ENCODE data around the gene BEST2. TPM values are rescaled to one million over a fixed set of nuclear protein-coding genes. Genes with fewer than 3 reads are reported as not detected.

BEST2 gene
- polyA plus RNA-seq, 2 donors = 0.06 TPM

DNA sequence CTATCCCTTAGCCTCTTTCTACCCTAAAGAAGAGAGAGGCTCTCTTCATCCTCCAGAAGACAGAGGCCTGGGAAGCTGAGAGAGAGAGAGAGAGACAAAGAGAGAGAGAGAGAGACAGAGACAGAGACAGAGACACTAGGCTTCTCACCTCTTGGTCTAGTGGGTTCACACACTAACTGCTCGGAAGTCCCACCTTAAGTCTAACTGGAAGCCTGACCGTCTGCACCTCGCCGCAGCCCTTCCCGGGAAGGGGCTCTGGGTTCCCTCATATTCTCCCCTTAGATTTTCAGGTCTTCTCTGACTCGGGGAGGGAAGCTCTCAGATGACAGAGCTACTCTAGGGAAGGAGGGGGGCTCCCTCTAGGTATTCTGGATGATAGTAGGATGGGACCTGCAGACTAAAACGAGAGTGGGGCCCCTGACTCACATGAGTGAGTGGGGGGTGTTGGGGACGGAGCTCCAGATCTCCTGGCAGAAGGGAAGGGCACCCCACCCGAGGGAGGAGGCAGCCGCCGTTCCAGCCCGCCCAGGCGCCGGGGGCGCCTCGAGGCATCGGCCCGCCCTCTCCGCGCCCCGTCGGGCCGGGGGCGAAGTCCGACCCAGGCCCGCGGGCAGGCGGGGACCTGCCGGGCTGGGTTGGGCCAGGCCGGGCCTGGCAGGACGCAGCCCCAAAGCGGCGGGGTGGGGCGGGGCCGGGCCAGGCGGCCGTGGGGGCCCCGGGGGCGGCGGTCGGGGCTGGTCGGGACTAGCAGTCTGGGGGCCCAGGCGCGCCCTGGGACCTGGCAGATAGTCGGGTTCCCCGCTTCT, 37.7 kb downstream of the BEST2 start:
- 1 to 2% methylated on average over 31 to 46 of the region's 46 CpGs for WGBS, 2 donors
- Histone ChIP-seq H3K4me1 (ENCODE audit: control insufficient read depth in 2 of 2, insufficient read depth in 2 of 2, low read length in 1 of 2) (peaks cover 0 to 22% of the 10 kb centered on the region in 2 donors), H3K27ac (ENCODE audit: low read depth in 2 of 2, low read length in 1 of 2) (peak overlapping the region; percentile 100), H3K4me3 (ENCODE audit: low read depth in 1 of 2, low read length in 2 of 2) (peak overlapping the region; percentile 96 to 99), H3K36me3 (ENCODE audit: control insufficient read depth in 2 of 2, insufficient read depth in 2 of 2, low read length in 1 of 2) (peaks cover 0 to 4% of the 10 kb centered on the region in 2 donors), H3K27me3 (ENCODE audit: control insufficient read depth in 1 of 2, insufficient read depth in 2 of 2, low read length in 2 of 2) (no peaks in the 10 kb centered on the region), H3K9me3 (ENCODE audit: control insufficient read depth in 2 of 2, insufficient read depth in 1 of 2, low read depth in 1 of 2, low read length in 1 of 2) (no peaks in the 10 kb centered on the region)

DNA sequence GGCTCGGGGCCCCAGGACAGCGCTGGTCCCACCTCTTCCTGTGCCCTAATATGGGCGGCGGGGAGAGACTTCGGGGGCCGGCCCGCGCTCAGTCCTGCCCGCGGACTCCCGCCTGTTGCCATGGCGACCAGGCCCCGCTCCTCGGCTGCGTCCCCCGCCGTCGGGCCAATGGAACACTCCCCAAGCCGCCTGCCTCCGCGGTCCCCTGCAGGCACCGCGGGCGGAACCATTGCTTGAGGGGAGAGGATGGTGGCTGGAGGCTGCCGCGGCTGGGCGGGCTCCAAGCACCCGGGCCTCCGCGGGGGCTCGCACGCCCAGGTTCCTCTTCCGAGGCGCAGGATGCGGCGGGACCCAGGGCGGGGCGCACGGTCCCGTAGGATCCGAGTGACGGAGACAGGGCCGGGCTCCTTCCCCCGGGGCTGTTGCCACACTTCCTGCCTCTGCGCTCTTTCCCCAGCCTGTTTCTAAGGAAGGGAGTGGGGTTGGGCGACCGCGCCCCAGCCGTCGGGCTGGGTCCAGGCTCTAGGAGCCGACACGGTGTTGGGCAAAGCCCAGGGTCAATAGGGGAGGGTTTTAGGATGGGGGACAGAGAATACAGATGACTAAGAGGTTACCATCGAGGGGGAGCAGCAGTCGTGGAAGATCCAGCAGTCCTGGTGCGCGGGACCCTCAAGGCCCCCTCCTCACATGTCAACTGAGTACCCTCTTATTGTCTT, 38.5 kb downstream of the BEST2 start:
- Histone ChIP-seq H3K27ac (ENCODE audit: low read depth in 2 of 2, low read length in 1 of 2) (peak overlapping the region; percentile 100), H3K36me3 (ENCODE audit: control insufficient read depth in 2 of 2, insufficient read depth in 2 of 2, low read length in 1 of 2) (peaks cover 0 to 4% of the 10 kb centered on the region in 2 donors), H3K27me3 (ENCODE audit: control insufficient read depth in 1 of 2, insufficient read depth in 2 of 2, low read length in 2 of 2) (no peaks in the 10 kb centered on the region), H3K9me3 (ENCODE audit: control insufficient read depth in 2 of 2, insufficient read depth in 1 of 2, low read depth in 1 of 2, low read length in 1 of 2) (no peaks in the 10 kb centered on the region), H3K4me1 (ENCODE audit: control insufficient read depth in 2 of 2, insufficient read depth in 2 of 2, low read length in 1 of 2) (peaks cover 0 to 14% of the 10 kb centered on the region in 2 donors), H3K4me3 (ENCODE audit: low read depth in 1 of 2, low read length in 2 of 2) (peak overlapping the region; percentile 96 to 99)
- 0% methylated on average over 52 to 56 of the region's 56 CpGs for WGBS, 2 donors

DNA sequence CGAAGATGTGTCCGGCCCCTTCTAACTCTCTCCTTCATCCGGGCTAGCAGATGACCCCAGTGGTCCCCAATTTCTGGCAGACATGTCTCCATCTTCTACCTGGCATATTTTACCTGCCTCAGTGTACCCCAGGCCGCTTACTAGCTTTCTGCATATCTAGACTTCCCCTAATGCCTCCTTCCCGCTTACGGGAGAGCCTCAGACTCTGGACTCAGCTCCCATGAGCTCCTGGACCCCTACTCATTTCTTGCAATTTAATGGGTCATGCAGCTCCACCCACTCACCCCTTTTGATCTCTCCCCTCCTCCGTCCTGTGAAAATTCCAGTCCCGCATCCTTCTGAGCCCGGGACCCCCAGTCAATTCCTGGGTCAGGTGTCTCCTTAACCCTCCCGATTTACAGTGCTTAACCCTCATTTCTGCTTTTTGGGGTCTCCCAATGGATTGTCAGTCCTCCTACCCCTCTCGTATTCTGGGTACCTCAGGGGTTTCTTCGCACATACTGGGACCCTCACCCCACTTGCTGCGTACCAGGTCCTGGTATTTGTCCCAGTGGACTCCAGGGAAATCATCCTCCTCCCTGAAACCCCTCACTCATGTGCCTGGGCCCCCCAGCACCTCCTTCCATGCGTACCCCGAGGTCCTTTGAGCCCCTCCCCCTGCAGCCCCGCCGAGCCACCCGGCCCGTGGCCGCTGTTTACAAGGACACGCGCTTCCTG, 39.2 kb downstream of the BEST2 start:
- WGBS, 2 donors = 1 to 2% methylated on average over 22 of the region's 22 CpGs
- H3K27ac ChIP-seq (ENCODE audit: low read depth in 2 of 2, low read length in 1 of 2) = peak overlapping the region; percentile 100

DNA sequence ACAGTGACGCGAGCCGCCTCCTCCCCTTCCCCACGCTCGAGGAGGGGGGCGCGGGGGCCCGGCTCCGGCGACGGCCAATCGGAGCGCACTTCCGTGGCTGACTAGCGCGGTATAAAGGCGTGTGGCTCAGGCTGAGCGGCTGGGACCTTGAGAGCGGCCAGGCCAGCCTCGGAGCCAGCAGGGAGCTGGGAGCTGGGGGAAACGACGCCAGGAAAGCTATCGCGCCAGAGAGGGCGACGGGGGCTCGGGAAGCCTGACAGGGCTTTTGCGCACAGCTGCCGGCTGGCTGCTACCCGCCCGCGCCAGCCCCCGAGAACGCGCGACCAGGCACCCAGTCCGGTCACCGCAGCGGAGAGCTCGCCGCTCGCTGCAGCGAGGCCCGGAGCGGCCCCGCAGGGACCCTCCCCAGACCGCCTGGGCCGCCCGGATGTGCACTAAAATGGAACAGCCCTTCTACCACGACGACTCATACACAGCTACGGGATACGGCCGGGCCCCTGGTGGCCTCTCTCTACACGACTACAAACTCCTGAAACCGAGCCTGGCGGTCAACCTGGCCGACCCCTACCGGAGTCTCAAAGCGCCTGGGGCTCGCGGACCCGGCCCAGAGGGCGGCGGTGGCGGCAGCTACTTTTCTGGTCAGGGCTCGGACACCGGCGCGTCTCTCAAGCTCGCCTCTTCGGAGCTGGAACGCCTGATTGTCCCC, 39.9 kb downstream of the BEST2 start, which contains the start of gene JUNB:
TSS of gene JUNB (plus strand) at position 142 of the 706 bp plus-strand sequence. CDS start at position 428, 286 bp downstream.
- H3K27ac ChIP-seq (ENCODE audit: low read depth in 2 of 2, low read length in 1 of 2) = peak within 1 kb of the TSS; percentile 100
- H3K4me1 ChIP-seq (ENCODE audit: control insufficient read depth in 2 of 2, insufficient read depth in 2 of 2, low read length in 1 of 2) = peaks cover 0 to 3% of the 10 kb centered on the region in 2 donors
- no peaks in the 10 kb centered on the region for H3K9me3 ChIP-seq (ENCODE audit: control insufficient read depth in 2 of 2, insufficient read depth in 1 of 2, low read depth in 1 of 2, low read length in 1 of 2)
- H3K36me3 ChIP-seq (ENCODE audit: control insufficient read depth in 2 of 2, insufficient read depth in 2 of 2, low read length in 1 of 2) = peaks cover 0 to 4% of the 10 kb centered on the region in 2 donors
- 0 to 1% methylated on average over 60 to 73 of the region's 73 CpGs for WGBS, 2 donors
- H3K4me3 ChIP-seq (ENCODE audit: low read depth in 1 of 2, low read length in 2 of 2) = peak within 1 kb of the TSS; percentile 96 to 99
- H3K27me3 ChIP-seq (ENCODE audit: control insufficient read depth in 1 of 2, insufficient read depth in 2 of 2, low read length in 2 of 2) = no peaks in the 10 kb centered on the region

More for the DNA sequence above, 39.2 kb downstream of the BEST2 start:
- Histone ChIP-seq H3K36me3 (ENCODE audit: control insufficient read depth in 2 of 2, insufficient read depth in 2 of 2, low read length in 1 of 2) (peaks cover 0 to 4% of the 10 kb centered on the region in 2 donors), H3K9me3 (ENCODE audit: control insufficient read depth in 2 of 2, insufficient read depth in 1 of 2, low read depth in 1 of 2, low read length in 1 of 2) (no peaks in the 10 kb centered on the region), H3K4me1 (ENCODE audit: control insufficient read depth in 2 of 2, insufficient read depth in 2 of 2, low read length in 1 of 2) (peaks cover 0 to 7% of the 10 kb centered on the region in 2 donors), H3K4me3 (ENCODE audit: low read depth in 1 of 2, low read length in 2 of 2) (peak overlapping the region; percentile 96 to 99), H3K27me3 (ENCODE audit: control insufficient read depth in 1 of 2, insufficient read depth in 2 of 2, low read length in 2 of 2) (no peaks in the 10 kb centered on the region)

DNA sequence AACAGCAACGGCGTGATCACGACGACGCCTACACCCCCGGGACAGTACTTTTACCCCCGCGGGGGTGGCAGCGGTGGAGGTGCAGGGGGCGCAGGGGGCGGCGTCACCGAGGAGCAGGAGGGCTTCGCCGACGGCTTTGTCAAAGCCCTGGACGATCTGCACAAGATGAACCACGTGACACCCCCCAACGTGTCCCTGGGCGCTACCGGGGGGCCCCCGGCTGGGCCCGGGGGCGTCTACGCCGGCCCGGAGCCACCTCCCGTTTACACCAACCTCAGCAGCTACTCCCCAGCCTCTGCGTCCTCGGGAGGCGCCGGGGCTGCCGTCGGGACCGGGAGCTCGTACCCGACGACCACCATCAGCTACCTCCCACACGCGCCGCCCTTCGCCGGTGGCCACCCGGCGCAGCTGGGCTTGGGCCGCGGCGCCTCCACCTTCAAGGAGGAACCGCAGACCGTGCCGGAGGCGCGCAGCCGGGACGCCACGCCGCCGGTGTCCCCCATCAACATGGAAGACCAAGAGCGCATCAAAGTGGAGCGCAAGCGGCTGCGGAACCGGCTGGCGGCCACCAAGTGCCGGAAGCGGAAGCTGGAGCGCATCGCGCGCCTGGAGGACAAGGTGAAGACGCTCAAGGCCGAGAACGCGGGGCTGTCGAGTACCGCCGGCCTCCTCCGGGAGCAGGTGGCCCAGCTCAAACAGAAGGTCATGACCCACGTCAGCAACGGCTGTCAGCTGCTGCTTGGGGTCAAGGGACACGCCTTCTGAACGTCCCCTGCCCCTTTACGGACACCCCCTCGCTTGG, 40.7 kb downstream of the BEST2 start:
- Histone ChIP-seq H3K4me3 (ENCODE audit: low read depth in 1 of 2, low read length in 2 of 2) (peak overlapping the region; percentile 96 to 99), H3K36me3 (ENCODE audit: control insufficient read depth in 2 of 2, insufficient read depth in 2 of 2, low read length in 1 of 2) (peaks cover 0 to 4% of the 10 kb centered on the region in 2 donors), H3K9me3 (ENCODE audit: control insufficient read depth in 2 of 2, insufficient read depth in 1 of 2, low read depth in 1 of 2, low read length in 1 of 2) (no peaks in the 10 kb centered on the region), H3K4me1 (ENCODE audit: control insufficient read depth in 2 of 2, insufficient read depth in 2 of 2, low read length in 1 of 2) (peaks cover 0 to 3% of the 10 kb centered on the region in 2 donors), H3K27me3 (ENCODE audit: control insufficient read depth in 1 of 2, insufficient read depth in 2 of 2, low read length in 2 of 2) (no peaks in the 10 kb centered on the region), H3K27ac (ENCODE audit: low read depth in 2 of 2, low read length in 1 of 2) (peak overlapping the region; percentile 99 to 100)
- WGBS, 2 donors = 0% methylated on average over 76 to 84 of the region's 84 CpGs

DNA sequence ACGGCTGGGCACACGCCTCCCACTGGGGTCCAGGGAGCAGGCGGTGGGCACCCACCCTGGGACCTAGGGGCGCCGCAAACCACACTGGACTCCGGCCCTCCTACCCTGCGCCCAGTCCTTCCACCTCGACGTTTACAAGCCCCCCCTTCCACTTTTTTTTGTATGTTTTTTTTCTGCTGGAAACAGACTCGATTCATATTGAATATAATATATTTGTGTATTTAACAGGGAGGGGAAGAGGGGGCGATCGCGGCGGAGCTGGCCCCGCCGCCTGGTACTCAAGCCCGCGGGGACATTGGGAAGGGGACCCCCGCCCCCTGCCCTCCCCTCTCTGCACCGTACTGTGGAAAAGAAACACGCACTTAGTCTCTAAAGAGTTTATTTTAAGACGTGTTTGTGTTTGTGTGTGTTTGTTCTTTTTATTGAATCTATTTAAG, 41.3 kb downstream of the BEST2 start:
- 0% methylated on average over 22 of the region's 22 CpGs for WGBS, 2 donors
- H3K27ac ChIP-seq (ENCODE audit: low read depth in 2 of 2, low read length in 1 of 2) = peak overlapping the region; percentile 99 to 100
- H3K4me1 ChIP-seq (ENCODE audit: control insufficient read depth in 2 of 2, insufficient read depth in 2 of 2, low read length in 1 of 2) = peaks cover 0 to 3% of the 10 kb centered on the region in 2 donors
- no peaks in the 10 kb centered on the region for H3K27me3 ChIP-seq (ENCODE audit: control insufficient read depth in 1 of 2, insufficient read depth in 2 of 2, low read length in 2 of 2)
- H3K9me3 ChIP-seq (ENCODE audit: control insufficient read depth in 2 of 2, insufficient read depth in 1 of 2, low read depth in 1 of 2, low read length in 1 of 2) = no peaks in the 10 kb centered on the region
- H3K4me3 ChIP-seq (ENCODE audit: low read depth in 1 of 2, low read length in 2 of 2) = peak overlapping the region; percentile 96 to 99
- peaks cover 0 to 4% of the 10 kb centered on the region in 2 donors for H3K36me3 ChIP-seq (ENCODE audit: control insufficient read depth in 2 of 2, insufficient read depth in 2 of 2, low read length in 1 of 2)

DNA sequence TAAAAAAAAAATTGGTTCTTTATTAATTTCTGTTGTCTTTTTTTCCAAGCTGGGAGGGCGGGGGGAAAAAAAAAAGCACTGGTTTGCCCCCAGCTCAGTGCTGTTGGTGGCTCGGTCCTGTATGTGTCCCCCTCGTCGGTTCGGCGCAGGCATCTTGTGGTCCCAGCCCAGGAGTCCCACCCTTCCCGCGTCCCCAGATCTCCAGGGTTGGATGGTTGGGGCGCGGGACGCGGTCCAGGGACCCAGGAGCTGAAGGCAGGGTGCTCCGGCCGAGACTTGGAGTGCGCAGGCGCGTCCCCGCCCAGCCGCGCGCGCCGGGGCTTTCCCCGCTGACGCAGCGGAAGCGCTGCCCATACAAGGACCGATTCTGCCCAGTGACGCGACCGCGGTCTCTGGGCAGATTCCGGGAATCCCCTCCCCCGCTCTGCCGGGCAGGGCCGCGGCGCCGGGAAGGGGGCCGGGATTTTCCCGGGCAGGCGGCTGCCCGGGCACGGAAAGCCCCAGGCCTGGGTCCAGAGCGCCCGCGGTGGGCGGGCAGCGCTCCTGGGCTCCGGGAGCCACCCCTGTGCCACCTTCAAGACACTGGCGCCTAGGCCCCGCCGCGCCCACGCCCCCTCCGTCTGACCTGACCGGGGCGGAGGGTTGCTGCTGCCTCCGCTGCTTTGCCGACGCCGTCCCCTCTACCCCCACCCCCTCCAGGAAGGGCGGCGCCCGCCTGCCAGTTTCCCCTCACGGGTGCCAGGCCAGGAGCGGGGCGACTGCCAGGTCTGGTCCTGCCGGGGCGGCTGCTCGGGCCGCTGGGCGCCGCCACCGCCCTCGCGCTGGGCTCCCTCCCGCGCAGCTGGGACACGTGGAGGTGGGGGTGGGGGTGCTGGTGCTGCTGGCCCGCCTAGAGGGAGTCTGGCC, 42.0 kb downstream of the BEST2 start:
- peaks cover 0 to under 1% of the 10 kb centered on the region in 2 donors for H3K4me1 ChIP-seq (ENCODE audit: control insufficient read depth in 2 of 2, insufficient read depth in 2 of 2, low read length in 1 of 2)

More for the DNA sequence above, 42.0 kb downstream of the BEST2 start:
- peak overlapping the region; percentile 99 to 100 for H3K27ac ChIP-seq (ENCODE audit: low read depth in 2 of 2, low read length in 1 of 2)
- H3K9me3 ChIP-seq (ENCODE audit: control insufficient read depth in 2 of 2, insufficient read depth in 1 of 2, low read depth in 1 of 2, low read length in 1 of 2) = no peaks in the 10 kb centered on the region
- 0 to 1% methylated on average over 74 to 81 of the region's 81 CpGs for WGBS, 2 donors
- H3K27me3 ChIP-seq (ENCODE audit: control insufficient read depth in 1 of 2, insufficient read depth in 2 of 2, low read length in 2 of 2) = no peaks in the 10 kb centered on the region
- peaks cover 0 to 4% of the 10 kb centered on the region in 2 donors for H3K36me3 ChIP-seq (ENCODE audit: control insufficient read depth in 2 of 2, insufficient read depth in 2 of 2, low read length in 1 of 2)
- peak overlapping the region; percentile 96 to 99 for H3K4me3 ChIP-seq (ENCODE audit: low read depth in 1 of 2, low read length in 2 of 2)
